Endothelial cell of umbilical vein (primary cell): ENCODE measurements around the gene MYO1C. TPM values are rescaled to one million over a fixed set of nuclear protein-coding genes. Genes with fewer than 3 reads are reported as not detected.

Experiments used
- Bru-seq: library from RNA; stranded (reverse); fragments of 400-500 nt; gene quantifications from one replicate; lab custom pipeline; 2021; lab: Mats Ljungman, UMichigan
- BruChase-seq, 2 experiments: library from RNA; stranded (reverse); fragments of 400-500 nt; gene quantifications; one replicate each; lab custom pipeline; 2021; lab: Mats Ljungman, UMichigan
- BruUV-seq: library from RNA; stranded (reverse); fragments of 400-500 nt; replicated peaks from 2 replicates; lab custom pipeline; 2021; lab: Mats Ljungman, UMichigan
- CTCF ChIA-PET: fragments of 300-600, 350-600 bp; sonication (Branson Sonifier 250); formaldehyde crosslinking; loops from one replicate; lab custom pipeline; 2021; ENCODE audit warnings: antibody characterized with exemption, inconsistent platforms; lab: Charles Lee
- POLR2A ChIA-PET: fragments of 300-600, 350-600 bp; sonication (Branson Sonifier 250); formaldehyde crosslinking; loops from one replicate; lab custom pipeline; 2021; ENCODE audit warnings: antibody characterized with exemption, inconsistent platforms; lab: Charles Lee
- DNase-seq: peaks from one replicate; pipeline ENCODE4 v3.0.0-alpha.2; 2011; ENCODE audit warnings: low read depth, low spot score
- FAIRE-seq: peaks from 2 replicates; lab custom pipeline; 2011; peaks lifted over from hg19 to GRCh38; lab: Jason Lieb, UNC
- H2AFZ ChIP-seq: 2 replicates; pipeline ENCODE4 v1.6.0; 2012; ENCODE audit warnings: low read depth, low read length, control low read depth, inconsistent platforms
- H3K27ac ChIP-seq: 2 replicates; pipeline ENCODE4 v1.5.1; 2011; ENCODE audit warnings: low read depth, mild to moderate bottlenecking, control low read depth, low read length, moderate library complexity; ENCODE audit not compliant: insufficient read depth
- H3K27me3 ChIP-seq, 2 experiments: 2 replicates each; pipeline versions ENCODE4 v1.6.0 to v1.6.1; 2011; ENCODE audit warnings: low read length in 2 of 2, mixed read lengths in 1 of 2; ENCODE audit not compliant: control insufficient read depth in 2 of 2, insufficient read depth in 2 of 2
- H3K36me3 ChIP-seq, 2 experiments: 2 replicates in 1 of 2; 3 replicates in 1 of 2; pipeline ENCODE4 v1.5.1; 2011; ENCODE audit warnings: low read length in 2 of 2, mild to moderate bottlenecking in 1 of 2, moderate library complexity in 1 of 2; ENCODE audit not compliant: control insufficient read depth in 2 of 2, insufficient read depth in 2 of 2; ENCODE audit errors: extremely low read depth in 1 of 2
- H3K4me1 ChIP-seq: 3 replicates; pipeline ENCODE4 v1.5.1; 2011; ENCODE audit warnings: mild to moderate bottlenecking, low read length; ENCODE audit not compliant: control insufficient read depth, insufficient read depth; ENCODE audit errors: extremely low read depth
- H3K4me2 ChIP-seq: 2 replicates; pipeline ENCODE4 v1.6.1; 2011; ENCODE audit warnings: low read length, control low read depth, mixed read lengths; ENCODE audit not compliant: insufficient read depth
- H3K4me3 ChIP-seq, 3 experiments: fragments of 200-600 bp in 1 of 3; sonication (generic), shearing (Covaris generic) in 1 of 3; replicated peaks in 1 of 3; 2 replicates each; pipeline ENCODE4 v1.5.1; 2011 to 2016; ENCODE audit warnings: control low read depth in 3 of 3, low read length in 3 of 3, mild to moderate bottlenecking in 2 of 3, inconsistent platforms in 1 of 3, low read depth in 1 of 3, moderate library complexity in 1 of 3; ENCODE audit not compliant: insufficient read depth in 1 of 3
- H3K79me2 ChIP-seq: 2 replicates; pipeline ENCODE4 v1.6.0; 2012; ENCODE audit warnings: low read length, inconsistent platforms; ENCODE audit not compliant: control insufficient read depth, insufficient read depth
- H3K9ac ChIP-seq: replicated peaks from 2 replicates; pipeline ENCODE3; 2011; ENCODE audit warnings: low read length, control low read depth; ENCODE audit not compliant: insufficient read depth; ENCODE audit errors: extremely low read depth
- H3K9me1 ChIP-seq: replicated peaks from 3 replicates; pipeline ENCODE4 v1.6.0; 2011; ENCODE audit warnings: mild to moderate bottlenecking, low read length; ENCODE audit not compliant: control insufficient read depth, insufficient read depth; ENCODE audit errors: extremely low read depth
- H3K9me3 ChIP-seq: replicated peaks from 2 replicates; pipeline ENCODE4 v1.5.1; 2012; ENCODE audit warnings: low read length, inconsistent platforms; ENCODE audit not compliant: control insufficient read depth, insufficient read depth
- H4K20me1 ChIP-seq: replicated peaks from 2 replicates; pipeline ENCODE3; 2011; ENCODE audit warnings: mild to moderate bottlenecking, low read length; ENCODE audit not compliant: control insufficient read depth, insufficient read depth; ENCODE audit errors: extremely low read depth
- FOS ChIP-seq: IDR thresholded peaks from 2 replicates; pipeline ENCODE4 v1.6.1; 2011; ENCODE audit warnings: mild to moderate bottlenecking, low read length, moderate library complexity, borderline replicate concordance; ENCODE audit not compliant: insufficient read depth
- JUN ChIP-seq: IDR thresholded peaks from 2 replicates; pipeline ENCODE4 v1.6.1; 2011; ENCODE audit warnings: borderline replicate concordance, low read depth; ENCODE audit not compliant: insufficient read length, insufficient read depth
- POLR2A ChIP-seq: IDR thresholded peaks from 2 replicates; pipeline ENCODE4 v1.6.1; 2012; ENCODE audit warnings: low read depth, mild to moderate bottlenecking, control low read depth, low read length
- POLR2AphosphoS5 ChIP-seq: IDR thresholded peaks from 2 replicates; pipeline ENCODE4 v1.6.1; 2012; ENCODE audit warnings: low read depth, mild to moderate bottlenecking, control low read depth, low read length, moderate library complexity; ENCODE audit not compliant: insufficient read depth
- dilution Hi-C: fragments of 300-500 bp; cut with MboI; formaldehyde crosslinking; loops from one replicate; pipeline ENCODE4 v1.15.0; 2019; ENCODE audit warnings: low sequenced_read_pairs; ENCODE audit not compliant: extremely low pct_ligation_motif_present
- intact Hi-C: fragments of 100-400 bp; cut with micrococcal nuclease; formaldehyde crosslinking; loops from one replicate; pipeline ENCODE4 v1.10.0; 2022
- long read RNA-seq: library from polyadenylated mRNA; stranded (forward); transcript quantifications from one replicate; pipeline ENCODE4 v2.0.0, GENCODE V29; 2021
- polyA minus RNA-seq, 3 experiments: library from RNA; depleted of rRNA, polyadenylated mRNA; stranded (reverse); fragments of >200 nt; gene quantifications; 1 replicate in 1 of 3; 2 replicates in 2 of 3; pipeline ENCODE4 v1.2.3, GENCODE V29; 2011
- polyA plus RNA-seq, 4 experiments: library from polyadenylated mRNA; depleted of rRNA in 3 of 4; stranded (reverse) in 3 of 4; unstranded in 1 of 4; fragments of >200 nt; gene quantifications; 2 replicates each; pipeline versions ENCODE4 v1.2.1 to v1.2.3, GENCODE V29; 2011 to 2012; ENCODE audit warnings: missing spikeins in 1 of 4
- total RNA-seq: library from RNA; stranded (reverse); gene quantifications from 2 replicates; pipeline ENCODE4 v1.2.3, GENCODE V29; 2021

MYO1C gene, protein sequence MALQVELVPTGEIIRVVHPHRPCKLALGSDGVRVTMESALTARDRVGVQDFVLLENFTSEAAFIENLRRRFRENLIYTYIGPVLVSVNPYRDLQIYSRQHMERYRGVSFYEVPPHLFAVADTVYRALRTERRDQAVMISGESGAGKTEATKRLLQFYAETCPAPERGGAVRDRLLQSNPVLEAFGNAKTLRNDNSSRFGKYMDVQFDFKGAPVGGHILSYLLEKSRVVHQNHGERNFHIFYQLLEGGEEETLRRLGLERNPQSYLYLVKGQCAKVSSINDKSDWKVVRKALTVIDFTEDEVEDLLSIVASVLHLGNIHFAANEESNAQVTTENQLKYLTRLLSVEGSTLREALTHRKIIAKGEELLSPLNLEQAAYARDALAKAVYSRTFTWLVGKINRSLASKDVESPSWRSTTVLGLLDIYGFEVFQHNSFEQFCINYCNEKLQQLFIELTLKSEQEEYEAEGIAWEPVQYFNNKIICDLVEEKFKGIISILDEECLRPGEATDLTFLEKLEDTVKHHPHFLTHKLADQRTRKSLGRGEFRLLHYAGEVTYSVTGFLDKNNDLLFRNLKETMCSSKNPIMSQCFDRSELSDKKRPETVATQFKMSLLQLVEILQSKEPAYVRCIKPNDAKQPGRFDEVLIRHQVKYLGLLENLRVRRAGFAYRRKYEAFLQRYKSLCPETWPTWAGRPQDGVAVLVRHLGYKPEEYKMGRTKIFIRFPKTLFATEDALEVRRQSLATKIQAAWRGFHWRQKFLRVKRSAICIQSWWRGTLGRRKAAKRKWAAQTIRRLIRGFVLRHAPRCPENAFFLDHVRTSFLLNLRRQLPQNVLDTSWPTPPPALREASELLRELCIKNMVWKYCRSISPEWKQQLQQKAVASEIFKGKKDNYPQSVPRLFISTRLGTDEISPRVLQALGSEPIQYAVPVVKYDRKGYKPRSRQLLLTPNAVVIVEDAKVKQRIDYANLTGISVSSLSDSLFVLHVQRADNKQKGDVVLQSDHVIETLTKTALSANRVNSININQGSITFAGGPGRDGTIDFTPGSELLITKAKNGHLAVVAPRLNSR
- total RNA-seq (195 and 206 TPM in 2 replicates), polyA plus RNA-seq (141 and 145 TPM in 2 replicates), polyA minus RNA-seq (298 and 349 TPM in 2 replicates), Bru-seq, nascent RNA (percentile 62 among the genes with signal in this experiment), BruChase-seq, experiment 1, labeled RNA remaining after a 6-hour chase (percentile 87 among the genes with signal in this experiment), BruChase-seq, experiment 2, labeled RNA remaining after a 2-hour chase (percentile 78 among the genes with signal in this experiment)
- 124 and 132 TPM in 2 replicates for polyA plus RNA-seq (2011; cell fraction: cytosol; rRNA removed)
- polyA plus RNA-seq (2011; cell fraction: nucleus; rRNA removed): 298 and 335 TPM in 2 replicates
- 160 and 189 TPM in 2 replicates for polyA plus RNA-seq (2012)
- polyA minus RNA-seq (2011; cell fraction: cytosol; rRNA and poly(A)+ RNA removed): 60.4 TPM
- 122 and 135 TPM in 2 replicates for polyA minus RNA-seq (2011; cell fraction: nucleus; rRNA and poly(A)+ RNA removed)
- long read RNA-seq, full-length matches to known transcripts: 135 of 273 reads
- long read RNA-seq, partial matches to known transcripts: 73 of 273 reads
- long read RNA-seq, other reads (novel, unspliced or antisense): 65 of 273 reads

GRCh38 chr17:1492249-1493206 is at the start of gene MYO1C:
MYO1C (minus strand) TSS chr17:1492686; CDS start chr17:1492487, 199 bp downstream.
- DNase-seq (no peak), FAIRE-seq (peak; percentile 87)
- H4K20me1 ChIP-seq: no peaks in the 10 kb centered on the region
- peaks cover 3 to 8% of the 10 kb centered on the region in 2 experiments for H3K36me3 ChIP-seq
- peak within 1 kb of the TSS; percentile 54 to 61 (median 57) for H3K4me3 ChIP-seq
- peak within 1 kb of the TSS; percentile 80 for H3K9ac ChIP-seq
- H3K4me2 ChIP-seq: peak within 1 kb of the TSS; percentile 72
- H2AFZ ChIP-seq: peak within 1 kb of the TSS; percentile 41
- peaks cover 35% of the 10 kb centered on the region for H3K4me1 ChIP-seq
- no peaks in the 10 kb centered on the region for H3K9me3 ChIP-seq
- peaks cover 29% of the 10 kb centered on the region for H3K79me2 ChIP-seq
- CTCF ChIA-PET: interaction anchor here (1.1 to 2.2 kb wide), 8 partner anchors 12 to 130 kb away, joined by 3 to 32 read pairs (median 4); partner anchors contain the start of gene INPP5K
- TF ChIP-seq FOS: no peak
- TF ChIP-seq POLR2AphosphoS5: peak; percentile 51
- TF ChIP-seq JUN: no peak
- peak; percentile 74 for TF ChIP-seq POLR2A
- BruUV-seq: no TSS peak
- peak within 1 kb of the TSS; percentile 64 for H3K27ac ChIP-seq
- dilution Hi-C loops: no loop called here
- intact Hi-C loops: loop anchor here (1.0 kb wide), 2 partner anchors 19 to 24 kb away; partner anchors contain the start of gene INPP5K
- no peaks in the 10 kb centered on the region for H3K9me1 ChIP-seq
- POLR2A ChIA-PET: interaction anchor here (0.8 to 1.0 kb wide), 2 partner anchors 19 to 24 kb away, joined by 3 to 4 read pairs; partner anchors contain the start of gene INPP5K
- H3K27me3 ChIP-seq: no peaks in the 10 kb centered on the region
